Progenitor cell of endocrine pancreas (in vitro differentiated cells): ENCODE measurements around the gene ANO2. TPM values are rescaled to one million over a fixed set of nuclear protein-coding genes. Genes with fewer than 3 reads are reported as not detected.
A peak's percentile ranks its signal among the peaks of the same experiment; 100 is the strongest.

Experiments used
- DNase-seq: peaks from one replicate; pipeline ENCODE4 v3.0.0; 2021; ENCODE audit warnings: low spot score; ENCODE audit not compliant: unreplicated experiment
- H3K27ac Mint-ChIP-seq: 2 replicates; pipeline ENCODE4 v1.8.0; 2021; ENCODE audit warnings: mild to moderate bottlenecking, moderate library complexity, mixed read lengths
- H3K27me3 Mint-ChIP-seq: 2 replicates; pipeline ENCODE4 v1.8.0; 2021; ENCODE audit warnings: mixed read lengths
- H3K36me3 Mint-ChIP-seq: 2 replicates; pipeline ENCODE4 v1.8.0; 2022; ENCODE audit warnings: mixed read lengths; ENCODE audit not compliant: insufficient read depth
- H3K4me1 Mint-ChIP-seq: 2 replicates; pipeline ENCODE4 v1.8.0; 2021; ENCODE audit warnings: low read depth, mixed read lengths
- H3K4me3 Mint-ChIP-seq: 2 replicates; pipeline ENCODE4 v1.8.0; 2021; ENCODE audit warnings: low read depth, mild to moderate bottlenecking, moderate library complexity, mixed read lengths
- H3K9me3 Mint-ChIP-seq: 2 replicates; pipeline ENCODE4 v1.8.0; 2021; ENCODE audit warnings: low read depth, mixed read lengths
- total RNA-seq: library from RNA; stranded (reverse); gene quantifications from 2 replicates; pipeline ENCODE4 v1.2.1, GENCODE V29; 2021
- TF ChIP-seq, protein P1 (sequence below): fragments of 200-600 bp; sonication (generic); IDR thresholded peaks from one replicate; pipeline ENCODE4 v1.5.0; 2021; ENCODE audit warnings: antibody characterized with exemption, mild to moderate bottlenecking; ENCODE audit not compliant: unreplicated experiment

ANO2 gene
- total RNA-seq, 1 donor from 2014 or later: 2.8 TPM

DNA sequence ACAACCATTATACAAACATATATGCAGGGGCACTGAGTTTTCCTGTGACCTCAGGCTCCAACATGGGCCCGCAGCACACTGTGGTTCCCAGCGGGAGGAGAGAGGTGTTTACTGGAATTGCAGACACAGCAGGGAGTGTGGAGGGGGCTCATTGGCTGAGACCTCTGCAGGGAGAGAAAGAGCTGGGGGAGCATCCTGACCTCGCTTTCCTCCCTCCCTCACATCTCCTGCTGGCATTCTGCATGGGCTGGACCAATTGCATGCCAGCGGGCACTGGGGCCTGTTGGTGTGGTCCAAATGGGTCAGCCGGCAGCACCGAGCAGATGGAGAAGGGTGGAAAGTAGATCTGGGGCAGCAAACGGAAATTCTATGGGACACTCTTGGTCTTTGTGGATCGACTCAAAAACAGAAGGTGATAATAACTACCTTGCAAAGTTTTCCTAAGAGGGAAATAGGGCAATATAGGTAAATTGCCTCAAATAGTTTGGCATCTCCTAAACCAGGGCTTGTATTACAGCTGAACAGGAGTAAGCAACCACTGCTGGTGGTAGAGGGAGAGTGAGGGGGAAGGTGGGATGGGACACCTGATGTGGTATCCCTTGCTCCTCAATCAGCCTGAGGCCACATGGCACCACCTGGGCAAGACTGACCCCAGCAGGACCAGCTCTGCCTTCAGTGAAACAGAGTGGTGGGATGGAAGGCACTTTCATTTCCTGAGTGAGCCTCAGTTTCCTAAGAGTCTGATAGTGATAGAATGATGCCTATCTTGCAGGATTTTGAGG is 426.3 kb downstream of the ANO2 start:
- H3K9me3 Mint-ChIP-seq: no peaks in the 10 kb centered on the region

DNA sequence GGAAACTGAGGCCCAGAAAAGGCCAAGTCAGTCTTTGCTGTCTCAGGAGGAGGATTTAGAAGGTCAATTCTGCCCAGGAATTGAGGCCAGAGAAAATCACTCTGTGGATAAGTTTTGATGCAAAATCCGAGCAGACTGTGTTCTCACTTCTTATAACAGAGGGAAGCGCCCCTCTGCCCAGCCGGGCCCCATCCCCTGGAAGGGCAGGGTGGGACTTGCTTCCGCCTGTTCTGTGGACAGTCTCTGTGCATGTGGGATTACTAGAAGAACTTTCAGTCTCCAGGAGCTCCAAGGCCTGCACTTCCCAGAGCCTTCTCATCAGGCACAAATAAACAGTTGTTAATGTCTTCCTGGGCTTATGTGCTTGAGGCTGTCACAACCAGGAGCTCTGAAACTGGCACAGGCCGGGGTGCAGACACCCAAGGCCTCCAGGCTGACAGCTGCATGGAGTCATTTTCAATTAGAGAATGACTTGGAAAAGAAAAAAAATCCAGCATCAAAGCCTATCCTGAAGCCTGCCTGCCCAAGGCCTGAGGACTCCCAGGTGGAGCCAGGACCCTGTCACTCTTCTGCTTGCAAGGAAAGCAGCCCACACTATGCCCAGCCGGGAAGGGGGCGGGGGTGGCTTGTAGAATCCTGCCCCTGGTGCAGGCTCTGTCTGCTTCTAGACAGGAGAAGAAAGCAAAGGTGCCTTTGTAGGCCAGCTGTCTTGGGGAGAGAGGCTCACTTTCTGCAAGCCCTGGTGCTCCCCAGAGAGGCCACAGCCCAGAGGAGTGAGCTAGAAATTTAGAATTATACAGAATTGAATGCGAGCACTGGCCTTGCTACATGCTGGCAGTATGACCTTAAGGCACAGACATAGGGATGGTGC is 428.5 kb downstream of the ANO2 start:
- no peak for DNase-seq
- H3K27ac Mint-ChIP-seq: no peak overlapping the region
- no peaks in the 10 kb centered on the region for H3K9me3 Mint-ChIP-seq
- no peaks in the 10 kb centered on the region for H3K36me3 Mint-ChIP-seq
- H3K4me3 Mint-ChIP-seq: no peak overlapping the region
- peaks cover 1% of the 10 kb centered on the region for H3K4me1 Mint-ChIP-seq
- TF ChIP-seq, protein P1, sequence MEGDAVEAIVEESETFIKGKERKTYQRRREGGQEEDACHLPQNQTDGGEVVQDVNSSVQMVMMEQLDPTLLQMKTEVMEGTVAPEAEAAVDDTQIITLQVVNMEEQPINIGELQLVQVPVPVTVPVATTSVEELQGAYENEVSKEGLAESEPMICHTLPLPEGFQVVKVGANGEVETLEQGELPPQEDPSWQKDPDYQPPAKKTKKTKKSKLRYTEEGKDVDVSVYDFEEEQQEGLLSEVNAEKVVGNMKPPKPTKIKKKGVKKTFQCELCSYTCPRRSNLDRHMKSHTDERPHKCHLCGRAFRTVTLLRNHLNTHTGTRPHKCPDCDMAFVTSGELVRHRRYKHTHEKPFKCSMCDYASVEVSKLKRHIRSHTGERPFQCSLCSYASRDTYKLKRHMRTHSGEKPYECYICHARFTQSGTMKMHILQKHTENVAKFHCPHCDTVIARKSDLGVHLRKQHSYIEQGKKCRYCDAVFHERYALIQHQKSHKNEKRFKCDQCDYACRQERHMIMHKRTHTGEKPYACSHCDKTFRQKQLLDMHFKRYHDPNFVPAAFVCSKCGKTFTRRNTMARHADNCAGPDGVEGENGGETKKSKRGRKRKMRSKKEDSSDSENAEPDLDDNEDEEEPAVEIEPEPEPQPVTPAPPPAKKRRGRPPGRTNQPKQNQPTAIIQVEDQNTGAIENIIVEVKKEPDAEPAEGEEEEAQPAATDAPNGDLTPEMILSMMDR: no peak
- peaks cover 46% of the 10 kb centered on the region for H3K27me3 Mint-ChIP-seq

More for the DNA sequence above, 426.3 kb downstream of the ANO2 start:
- H3K4me1 Mint-ChIP-seq: no peaks in the 10 kb centered on the region
- H3K36me3 Mint-ChIP-seq: no peaks in the 10 kb centered on the region
- no peak for DNase-seq
- TF ChIP-seq, protein P1: no peak
- H3K27me3 Mint-ChIP-seq: peaks cover 41% of the 10 kb centered on the region
- H3K27ac Mint-ChIP-seq: no peak overlapping the region
- no peak overlapping the region for H3K4me3 Mint-ChIP-seq

DNA sequence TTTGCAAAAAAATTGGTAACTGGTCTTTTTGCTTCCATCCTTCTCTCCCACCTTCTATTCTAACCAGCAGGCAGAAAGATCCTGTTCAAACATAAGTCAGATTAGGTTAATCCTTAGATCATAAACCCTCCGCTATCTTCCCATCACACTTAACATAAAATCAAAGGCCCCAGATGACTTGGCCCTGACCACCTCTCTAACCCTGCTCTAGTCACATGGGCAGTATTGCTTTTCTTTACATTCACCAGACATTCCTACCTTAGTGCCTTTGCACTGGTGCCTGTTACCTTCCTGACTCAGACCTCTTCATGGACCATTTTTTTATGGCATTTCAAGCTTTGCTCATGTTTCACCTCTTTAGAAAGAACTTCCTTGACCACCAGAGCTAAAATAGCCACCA is 429.6 kb downstream of the ANO2 start:
- H3K27ac Mint-ChIP-seq: no peak overlapping the region
- TF ChIP-seq, protein P1: no peak
- H3K9me3 Mint-ChIP-seq: no peaks in the 10 kb centered on the region
- H3K27me3 Mint-ChIP-seq: peaks cover 50% of the 10 kb centered on the region
- no peak for DNase-seq
- H3K36me3 Mint-ChIP-seq: no peaks in the 10 kb centered on the region
- no peak overlapping the region for H3K4me3 Mint-ChIP-seq
- peaks cover 1% of the 10 kb centered on the region for H3K4me1 Mint-ChIP-seq

DNA sequence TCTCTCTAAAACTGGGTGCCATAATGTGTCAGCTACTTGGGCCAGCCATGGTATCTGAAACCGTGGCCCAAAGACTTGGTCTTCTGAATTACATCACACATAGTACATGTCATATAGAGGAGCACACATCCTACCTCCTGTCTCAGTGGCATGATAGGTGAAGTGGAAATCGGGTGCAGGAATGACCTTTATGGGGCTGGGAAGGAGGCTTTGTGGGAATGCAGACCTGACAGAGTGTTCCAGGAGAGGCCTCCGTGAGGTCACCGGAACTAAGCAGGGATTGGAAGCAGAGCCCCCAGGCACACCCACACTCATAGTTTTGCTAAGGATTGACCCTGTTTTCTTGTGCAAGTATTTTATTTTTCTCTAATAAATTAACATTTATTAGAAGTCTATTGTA is 430.5 kb downstream of the ANO2 start:
- peaks cover 47% of the 10 kb centered on the region for H3K27me3 Mint-ChIP-seq
- no peaks in the 10 kb centered on the region for H3K36me3 Mint-ChIP-seq
- peak; percentile 3 for DNase-seq
- H3K27ac Mint-ChIP-seq: no peak overlapping the region
- H3K9me3 Mint-ChIP-seq: no peaks in the 10 kb centered on the region
- peaks cover 1% of the 10 kb centered on the region for H3K4me1 Mint-ChIP-seq
- H3K4me3 Mint-ChIP-seq: no peak overlapping the region
- TF ChIP-seq, protein P1: no peak

DNA sequence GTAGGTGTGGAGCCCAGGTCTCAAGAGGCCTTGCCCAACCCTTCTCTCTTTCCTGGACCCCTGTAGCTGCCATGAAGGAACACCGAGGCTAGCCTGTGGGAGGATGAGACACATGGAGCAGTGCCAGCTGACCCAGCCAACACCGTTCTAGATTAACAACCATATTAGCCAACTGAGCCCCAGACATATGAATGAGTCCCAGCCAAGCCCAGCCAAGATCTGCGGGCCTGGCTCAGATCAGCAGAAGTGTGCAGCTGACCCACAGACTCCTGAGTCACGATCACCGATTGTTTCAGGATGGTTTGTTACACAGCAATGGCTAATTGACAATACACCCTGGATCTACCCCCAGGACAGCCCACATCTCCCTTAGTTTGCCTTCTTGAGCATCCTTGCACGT is 431.0 kb downstream of the ANO2 start:
- peaks cover 44% of the 10 kb centered on the region for H3K27me3 Mint-ChIP-seq
- peaks cover 1% of the 10 kb centered on the region for H3K4me1 Mint-ChIP-seq
- TF ChIP-seq, protein P1: no peak
- H3K36me3 Mint-ChIP-seq: no peaks in the 10 kb centered on the region
- H3K27ac Mint-ChIP-seq: no peak overlapping the region
- no peak overlapping the region for H3K4me3 Mint-ChIP-seq
- H3K9me3 Mint-ChIP-seq: no peaks in the 10 kb centered on the region
- DNase-seq: peak; percentile 6
